ENCODE results near the gene TMEM119. TPM values are rescaled to one million over a fixed set of nuclear protein-coding genes. Genes with fewer than 3 reads are reported as not detected.

TMEM119 gene
- total RNA-seq, 1 experiment from 2014 or later = not detected

GRCh38 chr12:108582978-108583770 is 14.7 kb downstream of the TMEM119 start:
- H3K27me3 Mint-ChIP-seq (ENCODE audit: insufficient read depth, unreplicated experiment) = peaks cover 4% of the 10 kb centered on the region
- Histone ChIP-seq H3K36me3 (ENCODE audit: control insufficient read depth, insufficient read depth, low read length) (no peaks in the 10 kb centered on the region), H3K4me3 (ENCODE audit: low read depth, low read length) (no peak overlapping the region), H3K9me3 (no peaks in the 10 kb centered on the region), H3K27me3 (replicated peaks; ENCODE audit: control insufficient read depth, insufficient read depth, low read length) (no peaks in the 10 kb centered on the region), H3K4me1 (0 out of 2 replicates have a peak, but pooled peaks cover 5% of the 10 kb centered on the region)
- no peak for TF ChIP-seq CTCF (IDR thresholded peaks at IDR 0.05; ENCODE audit: insufficient read depth in 1 of 2, low read depth in 1 of 2, low read length in 1 of 2, severe bottlenecking in 1 of 2, unreplicated experiment in 1 of 2)
- CTCF ChIA-PET = no interaction called here
- POLR2A ChIA-PET = no interaction called here
- intact Hi-C loops (cut with micrococcal nuclease; ENCODE audit: unreplicated experiment) = no loop called here
- peaks cover 8% of the 10 kb centered on the region for H3K4me1 Mint-ChIP-seq (ENCODE audit: low read depth, unreplicated experiment)
- BruUV-seq (replicated peaks) = no TSS peak
- DNase-seq = no peak
- no peak overlapping the region for H3K27ac Mint-ChIP-seq (ENCODE audit: unreplicated experiment)
- H3K36me3 Mint-ChIP-seq (ENCODE audit: insufficient read depth, unreplicated experiment) = no peaks in the 10 kb centered on the region
- H3K4me3 Mint-ChIP-seq (ENCODE audit: unreplicated experiment) = no peak overlapping the region
- peaks cover 12% of the 10 kb centered on the region for H3K9me3 Mint-ChIP-seq (ENCODE audit: unreplicated experiment)

- intact Hi-C loops (cut with micrococcal nuclease; ENCODE audit: unreplicated experiment) = no loop called here
- CTCF ChIA-PET = no interaction called here
Measured at GRCh38 chr12:108582509-108582908, 15.4 kb downstream of the TMEM119 start.

More at GRCh38 chr12:108582509-108582908, 15.4 kb downstream of the TMEM119 start:
- Histone ChIP-seq H3K4me1 (0 out of 2 replicates have a peak, but pooled peaks cover 5% of the 10 kb centered on the region), H3K27me3 (replicated peaks; ENCODE audit: control insufficient read depth, insufficient read depth, low read length) (no peaks in the 10 kb centered on the region), H3K9me3 (no peaks in the 10 kb centered on the region), H3K4me3 (ENCODE audit: low read depth, low read length) (no peak overlapping the region), H3K36me3 (ENCODE audit: control insufficient read depth, insufficient read depth, low read length) (no peaks in the 10 kb centered on the region)
- POLR2A ChIA-PET = no interaction called here
- peaks cover 8% of the 10 kb centered on the region for H3K4me1 Mint-ChIP-seq (ENCODE audit: low read depth, unreplicated experiment)
- no peak overlapping the region for H3K27ac Mint-ChIP-seq (ENCODE audit: unreplicated experiment)
- no peak overlapping the region for H3K4me3 Mint-ChIP-seq (ENCODE audit: unreplicated experiment)
- no peak for DNase-seq
- TF ChIP-seq CTCF (IDR thresholded peaks at IDR 0.05; ENCODE audit: insufficient read depth in 1 of 2, low read depth in 1 of 2, low read length in 1 of 2, severe bottlenecking in 1 of 2, unreplicated experiment in 1 of 2) = no peak
- H3K36me3 Mint-ChIP-seq (ENCODE audit: insufficient read depth, unreplicated experiment) = no peaks in the 10 kb centered on the region
- no TSS peak for BruUV-seq (replicated peaks)
- H3K27me3 Mint-ChIP-seq (ENCODE audit: insufficient read depth, unreplicated experiment) = peaks cover 4% of the 10 kb centered on the region
- peaks cover 12% of the 10 kb centered on the region for H3K9me3 Mint-ChIP-seq (ENCODE audit: unreplicated experiment)
